ENCODE results near the gene PML.

PML gene

DNA sequence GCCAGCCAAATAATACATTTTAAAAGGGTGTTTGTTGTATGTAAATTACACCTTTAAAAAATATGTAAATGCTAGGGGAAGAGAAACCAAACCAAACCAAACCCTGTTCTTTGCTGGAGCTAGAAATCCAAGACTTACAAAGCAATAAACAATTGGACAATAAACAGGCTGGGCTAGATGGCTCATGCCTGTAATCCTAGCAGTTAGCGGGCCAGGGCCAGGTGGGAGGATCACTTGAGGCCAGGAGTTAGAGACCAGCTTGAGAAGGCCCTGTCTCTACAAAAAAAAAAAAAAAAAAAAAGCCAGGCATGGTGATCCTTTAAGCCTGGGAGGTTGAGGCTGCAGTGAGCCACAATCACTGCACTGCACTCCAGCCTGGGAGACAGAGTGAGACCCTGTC, 14.9 kb upstream of the PML start:
- Histone ChIP-seq H3K27me3 (ENCODE audit: insufficient read depth, low read length, poor library complexity, severe bottlenecking) (no peaks in the 10 kb centered on the region), H3K9me2 (replicated peaks; ENCODE audit: low read depth, low read length) (no peaks in the 10 kb centered on the region), H3K9me3 (ENCODE audit: insufficient read depth, low read depth, low read length) (no peaks in the 10 kb centered on the region), H3K79me2 (ENCODE audit: insufficient read depth, low read length) (no peaks in the 10 kb centered on the region), H3K9ac (ENCODE audit: low read depth, low read length, poor library complexity, severe bottlenecking) (no peak overlapping the region), H3F3A (ENCODE audit: low read depth) (0 out of 2 replicates have a peak, but pooled peaks cover 6% of the 10 kb centered on the region), H3K4me3 (ENCODE audit: low read length, poor library complexity, severe bottlenecking) (no peak overlapping the region), H3K36me3 (ENCODE audit: insufficient read depth, low read length) (no peaks in the 10 kb centered on the region), H4K20me1 (ENCODE audit: insufficient read depth, low read length, poor library complexity, severe bottlenecking) (no peaks in the 10 kb centered on the region), H3K4me1 (ENCODE audit: insufficient read depth, low read length, poor library complexity, severe bottlenecking) (peaks cover 67% of the 10 kb centered on the region), H2AFZ (ENCODE audit: low read length) (no peak overlapping the region), H3K4me2 (ENCODE audit: low read depth, low read length, poor library complexity, severe bottlenecking) (no peak overlapping the region)
- TF ChIP-seq CTCF (conservative IDR thresholded peaks at IDR 0.05; ENCODE audit: low read length) (no peak), EZH2phosphoT487 (IDR thresholded peaks at IDR 0.05; ENCODE audit: borderline replicate concordance) (no peak)

DNA sequence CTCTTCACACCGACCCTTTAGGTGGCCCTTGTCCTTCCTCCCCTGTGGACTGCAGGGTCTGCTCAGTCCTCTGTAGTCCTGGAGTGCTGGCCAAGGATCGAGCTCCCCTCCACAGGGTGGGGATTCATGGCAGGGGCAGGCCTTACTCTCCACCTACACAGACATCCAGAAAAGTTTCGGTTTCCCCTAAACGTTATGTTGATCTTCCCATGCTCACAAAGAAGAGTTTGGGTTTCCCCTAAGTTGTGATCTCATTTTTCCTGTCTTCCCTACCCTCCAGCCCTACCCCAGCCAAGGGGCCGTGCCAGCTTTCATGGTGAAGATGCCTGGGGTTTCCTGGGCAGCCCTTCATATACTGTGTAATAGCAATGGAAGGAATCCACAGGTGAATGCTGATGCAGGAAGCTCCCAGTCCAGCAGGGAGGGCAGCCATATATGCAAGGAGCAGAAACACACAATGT, 12.7 kb upstream of the PML start:
- H3K9me3 ChIP-seq (ENCODE audit: insufficient read depth, low read depth, low read length): no peaks in the 10 kb centered on the region
- TF ChIP-seq EZH2phosphoT487 (IDR thresholded peaks at IDR 0.05; ENCODE audit: borderline replicate concordance) (no peak), CTCF (conservative IDR thresholded peaks at IDR 0.05; ENCODE audit: low read length) (no peak)
- H3K9me2 ChIP-seq (replicated peaks; ENCODE audit: low read depth, low read length): no peaks in the 10 kb centered on the region
- peak overlapping the region; percentile 56 for H3K4me3 ChIP-seq (ENCODE audit: low read length, poor library complexity, severe bottlenecking)
- peak overlapping the region; percentile 82 for H3K4me2 ChIP-seq (ENCODE audit: low read depth, low read length, poor library complexity, severe bottlenecking)
- H3F3A ChIP-seq (ENCODE audit: low read depth): 0 out of 2 replicates have a peak, but pooled peaks cover 13% of the 10 kb centered on the region
- peak overlapping the region; percentile 7; the same call in 1 of the 2 replicates for H2AFZ ChIP-seq (ENCODE audit: low read length)
- no peaks in the 10 kb centered on the region for H4K20me1 ChIP-seq (ENCODE audit: insufficient read depth, low read length, poor library complexity, severe bottlenecking)
- no peaks in the 10 kb centered on the region for H3K36me3 ChIP-seq (ENCODE audit: insufficient read depth, low read length)
- H3K4me1 ChIP-seq (ENCODE audit: insufficient read depth, low read length, poor library complexity, severe bottlenecking): peaks cover 71% of the 10 kb centered on the region
- H3K79me2 ChIP-seq (ENCODE audit: insufficient read depth, low read length): no peaks in the 10 kb centered on the region
- no peaks in the 10 kb centered on the region for H3K27me3 ChIP-seq (ENCODE audit: insufficient read depth, low read length, poor library complexity, severe bottlenecking)
- peak overlapping the region; percentile 76 for H3K9ac ChIP-seq (ENCODE audit: low read depth, low read length, poor library complexity, severe bottlenecking)

DNA sequence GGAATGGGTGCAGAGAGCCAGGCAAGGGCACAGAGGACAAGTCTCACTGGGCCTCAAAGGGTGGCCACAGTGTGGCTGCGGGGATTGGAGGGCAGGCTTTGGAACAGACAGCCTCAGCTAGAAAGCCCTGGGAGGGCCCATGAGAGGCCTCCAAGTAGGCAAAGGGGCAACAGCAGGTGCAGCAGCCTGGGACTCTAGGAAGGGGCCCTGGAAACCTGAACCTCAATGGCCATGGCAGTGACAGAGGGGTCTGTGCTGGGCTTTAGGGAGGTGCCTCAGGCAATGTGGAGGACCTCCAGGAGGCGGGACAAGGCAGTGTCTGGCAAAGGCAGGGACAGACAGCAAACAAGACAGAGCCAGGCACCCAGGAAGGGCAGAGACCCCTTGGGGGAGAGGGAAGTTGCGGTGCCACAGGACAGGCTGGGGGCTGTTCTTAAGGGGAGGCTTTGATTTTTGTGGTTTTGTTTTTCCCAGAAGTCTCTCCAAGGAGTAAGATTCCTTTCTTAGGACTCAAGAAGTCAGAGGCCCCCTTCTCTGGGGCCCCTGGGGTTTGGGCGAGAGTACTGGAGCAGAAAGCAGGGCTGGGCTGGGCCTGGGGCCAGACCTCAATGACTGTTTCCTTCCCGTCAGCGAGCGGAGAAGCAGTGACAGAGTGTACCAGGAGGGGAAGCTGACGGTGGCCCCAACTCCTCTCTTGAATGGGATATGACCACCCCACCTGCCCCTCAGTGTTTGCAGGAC, 12.1 kb upstream of the PML start:
- Histone ChIP-seq H2AFZ (ENCODE audit: low read length) (peak overlapping the region; percentile 7; the same call in 1 of the 2 replicates), H3K9me2 (replicated peaks; ENCODE audit: low read depth, low read length) (no peaks in the 10 kb centered on the region), H3K36me3 (ENCODE audit: insufficient read depth, low read length) (no peaks in the 10 kb centered on the region), H3K9ac (ENCODE audit: low read depth, low read length, poor library complexity, severe bottlenecking) (peak overlapping the region; percentile 76), H3K4me1 (ENCODE audit: insufficient read depth, low read length, poor library complexity, severe bottlenecking) (peaks cover 77% of the 10 kb centered on the region), H4K20me1 (ENCODE audit: insufficient read depth, low read length, poor library complexity, severe bottlenecking) (no peaks in the 10 kb centered on the region), H3K4me3 (ENCODE audit: low read length, poor library complexity, severe bottlenecking) (peak overlapping the region; percentile 56), H3F3A (ENCODE audit: low read depth) (0 out of 2 replicates have a peak, but pooled peaks cover 13% of the 10 kb centered on the region), H3K27me3 (ENCODE audit: insufficient read depth, low read length, poor library complexity, severe bottlenecking) (no peaks in the 10 kb centered on the region), H3K4me2 (ENCODE audit: low read depth, low read length, poor library complexity, severe bottlenecking) (peak overlapping the region; percentile 82), H3K79me2 (ENCODE audit: insufficient read depth, low read length) (no peaks in the 10 kb centered on the region), H3K9me3 (ENCODE audit: insufficient read depth, low read depth, low read length) (no peaks in the 10 kb centered on the region)
- TF ChIP-seq EZH2phosphoT487 (IDR thresholded peaks at IDR 0.05; ENCODE audit: borderline replicate concordance) (no peak), CTCF (conservative IDR thresholded peaks at IDR 0.05; ENCODE audit: low read length) (no peak)

Measured in Loucy (cell line).